Esophagus (tissue), 2 donors: Measurements from ENCODE around the gene MRPL53. TPM values are rescaled to one million over a fixed set of nuclear protein-coding genes. Genes with fewer than 3 reads are reported as not detected.

Experiments used
- H3K27ac ChIP-seq, 2 donors: one replicate each; pipeline ENCODE4 v1.5.1; 2013; ENCODE audit warnings: low read depth in 2 of 2, mild to moderate bottlenecking in 2 of 2, inconsistent platforms in 1 of 2, low read length in 1 of 2, moderate library complexity in 1 of 2
- H3K27me3 ChIP-seq, 2 donors: one replicate each; pipeline ENCODE4 v1.6.1; 2013; ENCODE audit warnings: low read length in 2 of 2, control low read depth in 1 of 2, mild to moderate bottlenecking in 1 of 2; ENCODE audit not compliant: insufficient read depth in 2 of 2, control insufficient read depth in 1 of 2
- H3K36me3 ChIP-seq, 2 donors: one replicate each; pipeline ENCODE4 v1.6.1; 2013; ENCODE audit warnings: low read length in 1 of 2; ENCODE audit not compliant: control insufficient read depth in 2 of 2, insufficient read depth in 2 of 2
- H3K4me1 ChIP-seq, 2 donors: one replicate each; pipeline ENCODE4 v1.6.1; 2013; ENCODE audit warnings: low read length in 1 of 2; ENCODE audit not compliant: control insufficient read depth in 2 of 2, insufficient read depth in 2 of 2
- H3K4me3 ChIP-seq, 2 donors: one replicate each; pipeline ENCODE4 v1.5.1; 2013; ENCODE audit warnings: low read length in 2 of 2, mild to moderate bottlenecking in 2 of 2, low read depth in 1 of 2, moderate library complexity in 1 of 2
- H3K9me3 ChIP-seq, 2 donors: one replicate each; pipeline ENCODE4 v1.6.1; 2013; ENCODE audit warnings: mild to moderate bottlenecking in 2 of 2, low read depth in 1 of 2, low read length in 1 of 2, moderate library complexity in 1 of 2; ENCODE audit not compliant: control insufficient read depth in 2 of 2, insufficient read depth in 1 of 2
- WGBS, 2 donors: extraction: QIAGEN DNeasy Blood & Tissue Kit; methylation state at CpG; one replicate each; pipeline ENCODE4 v1.1.7; 2013; 5-methylcytosine and 5-hydroxymethylcytosine counted together
- polyA plus RNA-seq, 2 donors: library from polyadenylated mRNA; stranded (reverse); fragments of 200-250 nt; gene quantifications; one replicate each; pipeline ENCODE4 v1.2.3, GENCODE V29; 2013
- donor health status: healthy with polysubstance abuse.
- donor health status: Bipolar disorder and iron deficiency.

MRPL53 gene
- polyA plus RNA-seq, 2 donors, result 60.6 to 72.3 TPM

DNA sequence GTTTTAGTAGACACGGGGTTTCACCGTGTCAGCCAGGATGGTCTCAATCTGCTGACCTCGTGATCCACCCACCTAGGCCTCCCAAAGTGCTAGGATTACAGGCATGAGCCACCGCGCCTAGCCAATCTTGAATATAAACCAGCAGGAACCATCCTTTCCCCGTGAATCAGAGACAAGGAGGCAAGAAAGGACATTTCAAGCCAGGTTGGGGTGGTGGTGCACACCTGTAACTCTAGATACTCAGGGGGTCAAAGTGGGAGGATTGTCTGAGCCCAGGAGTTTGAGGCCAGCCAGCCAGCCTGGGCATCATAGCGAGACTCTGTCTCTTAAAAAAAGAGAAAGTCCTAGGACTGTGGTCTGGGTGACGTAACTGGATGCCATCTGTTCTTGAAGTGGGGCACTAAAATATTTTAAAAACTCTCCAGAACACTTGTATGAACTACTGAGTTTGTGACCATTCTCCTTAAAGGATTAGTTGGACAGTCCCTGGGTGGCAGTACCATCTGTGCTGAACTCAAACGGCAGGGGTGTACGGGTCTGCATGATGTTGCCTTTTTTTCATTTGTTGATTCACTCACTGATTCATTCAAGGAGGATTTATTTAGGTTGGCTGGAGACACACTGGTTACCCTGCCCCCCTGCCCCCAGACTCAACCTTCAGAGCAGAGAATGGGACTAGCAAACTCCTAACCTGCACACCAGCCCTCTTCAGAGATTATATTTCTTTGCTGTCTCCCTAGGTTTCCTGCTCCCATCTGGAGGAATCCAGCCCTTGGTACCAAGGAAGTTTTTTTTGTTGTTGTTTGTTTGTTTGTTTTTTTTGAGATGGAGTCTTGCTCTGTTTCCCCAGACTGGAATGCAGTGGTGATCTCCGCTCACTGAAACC lies 38.9 kb upstream of the MRPL53 start:
- Histone ChIP-seq H3K27ac (no peak overlapping the region), H3K4me3 (no peak overlapping the region), H3K4me1 (peaks cover 18 to 22% of the 10 kb centered on the region in 2 donors), H3K27me3 (peaks cover 4 to 30% of the 10 kb centered on the region in 2 donors), H3K9me3 (peaks cover 0 to 8% of the 10 kb centered on the region in 2 donors), H3K36me3 (no peaks in the 10 kb centered on the region)
- WGBS, 2 donors, result 40 to 44% methylated on average over 11 of the region's 11 CpGs

GRCh38 chr2:74510272-74510671 lies 37.8 kb upstream of the MRPL53 start:
- Histone ChIP-seq H3K36me3 (peaks cover 0 to 5% of the 10 kb centered on the region in 2 donors), H3K9me3 (peaks cover 0 to 6% of the 10 kb centered on the region in 2 donors), H3K4me1 (peaks cover 8 to 17% of the 10 kb centered on the region in 2 donors), H3K27ac (no peak overlapping the region), H3K4me3 (no peak overlapping the region), H3K27me3 (peaks cover 4 to 20% of the 10 kb centered on the region in 2 donors)
- WGBS, 2 donors, result 84 to 92% methylated on average over 4 of the region's 4 CpGs

DNA sequence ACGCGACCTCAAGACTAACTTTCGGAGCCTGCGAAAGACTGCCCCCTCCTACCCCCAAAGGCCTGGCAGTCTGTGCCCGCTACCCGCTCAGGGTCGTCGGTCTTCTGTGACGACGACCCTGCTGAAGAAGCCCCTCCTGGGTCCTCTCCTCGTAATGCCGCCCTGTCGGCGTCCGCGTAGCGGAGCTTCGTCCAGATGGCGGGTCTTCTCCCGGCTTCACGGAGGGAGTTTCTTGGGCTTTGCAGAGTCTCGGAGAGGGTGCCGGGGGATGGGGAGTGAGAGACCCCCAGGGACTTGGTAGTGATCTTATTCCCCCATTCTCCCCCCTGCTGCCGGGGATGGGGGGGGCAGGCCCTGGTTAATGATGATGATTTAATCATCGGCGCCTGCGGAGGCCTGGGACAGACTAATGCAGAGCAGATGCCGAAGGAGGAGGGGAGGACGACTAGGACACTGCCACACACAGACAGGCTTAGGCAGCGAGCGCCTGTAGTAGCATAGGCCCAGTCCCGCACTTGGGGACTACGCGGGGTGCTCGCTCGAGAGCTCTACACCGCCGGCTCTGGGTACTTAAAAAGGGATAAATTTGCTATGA lies 35.5 kb upstream of the MRPL53 start:
- Histone ChIP-seq H3K36me3 (peaks cover 0 to 8% of the 10 kb centered on the region in 2 donors), H3K27ac (peak overlapping the region; percentile 99 to 100), H3K9me3 (peaks cover 0 to 3% of the 10 kb centered on the region in 2 donors), H3K27me3 (peaks cover 1 to 4% of the 10 kb centered on the region in 2 donors), H3K4me3 (peak overlapping the region; percentile 92 to 94), H3K4me1 (peaks cover 0 to 11% of the 10 kb centered on the region in 2 donors)
- WGBS, 2 donors, result 10 to 12% methylated on average over 38 of the region's 38 CpGs

DNA sequence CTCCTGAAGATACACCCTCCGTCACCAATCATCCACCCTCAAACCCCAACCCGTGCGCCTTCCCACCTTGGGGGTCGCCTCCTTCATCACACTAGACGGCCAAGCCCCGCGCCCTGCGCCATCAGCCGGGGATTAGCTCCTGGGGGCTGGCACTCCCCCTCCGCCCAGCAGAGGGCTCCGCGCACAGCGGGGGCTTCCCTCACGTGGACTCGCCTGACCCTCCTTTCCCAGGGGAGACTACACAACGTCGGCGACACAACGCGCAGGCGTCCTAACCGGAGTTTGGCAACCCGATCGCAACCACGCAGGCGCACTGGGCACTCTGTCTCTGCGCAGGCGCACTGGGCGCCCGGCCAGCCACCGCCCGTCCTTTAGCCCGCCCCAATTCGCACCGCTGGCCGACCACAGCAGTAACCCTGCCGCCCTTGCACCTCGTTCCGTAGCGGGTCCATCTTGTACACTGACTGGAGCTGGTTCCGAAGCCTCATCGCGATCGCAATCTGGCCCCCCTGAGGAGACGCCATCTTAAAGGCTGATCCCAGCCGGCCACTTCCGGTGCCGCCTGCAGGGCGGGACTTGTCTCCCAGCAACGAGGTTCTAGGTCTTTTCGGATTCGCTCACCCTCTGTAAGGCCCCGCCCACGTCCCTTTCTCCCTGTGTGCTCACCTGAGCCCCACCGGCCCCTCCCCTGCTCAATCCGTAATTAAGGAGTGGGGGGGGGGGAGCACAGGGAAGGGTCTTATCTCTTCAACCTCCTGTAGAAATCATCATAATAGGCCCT lies 34.9 kb upstream of the MRPL53 start, which contains the start of gene PCGF1:
PCGF1 (minus strand) TSS at position 551 of the 781 bp plus-strand sequence; CDS start at position 524, 27 bp downstream.
- no peaks in the 10 kb centered on the region for H3K9me3 ChIP-seq
- 0 to 1% methylated on average over 53 to 56 of the region's 56 CpGs for WGBS, 2 donors
- H3K27ac ChIP-seq, result peak within 1 kb of the TSS; percentile 99 to 100
- peak within 1 kb of the TSS; percentile 92 to 94 for H3K4me3 ChIP-seq
- no peaks in the 10 kb centered on the region for H3K27me3 ChIP-seq
- H3K36me3 ChIP-seq, result peaks cover 0 to 8% of the 10 kb centered on the region in 2 donors
- H3K4me1 ChIP-seq, result peaks cover 0 to 11% of the 10 kb centered on the region in 2 donors

DNA sequence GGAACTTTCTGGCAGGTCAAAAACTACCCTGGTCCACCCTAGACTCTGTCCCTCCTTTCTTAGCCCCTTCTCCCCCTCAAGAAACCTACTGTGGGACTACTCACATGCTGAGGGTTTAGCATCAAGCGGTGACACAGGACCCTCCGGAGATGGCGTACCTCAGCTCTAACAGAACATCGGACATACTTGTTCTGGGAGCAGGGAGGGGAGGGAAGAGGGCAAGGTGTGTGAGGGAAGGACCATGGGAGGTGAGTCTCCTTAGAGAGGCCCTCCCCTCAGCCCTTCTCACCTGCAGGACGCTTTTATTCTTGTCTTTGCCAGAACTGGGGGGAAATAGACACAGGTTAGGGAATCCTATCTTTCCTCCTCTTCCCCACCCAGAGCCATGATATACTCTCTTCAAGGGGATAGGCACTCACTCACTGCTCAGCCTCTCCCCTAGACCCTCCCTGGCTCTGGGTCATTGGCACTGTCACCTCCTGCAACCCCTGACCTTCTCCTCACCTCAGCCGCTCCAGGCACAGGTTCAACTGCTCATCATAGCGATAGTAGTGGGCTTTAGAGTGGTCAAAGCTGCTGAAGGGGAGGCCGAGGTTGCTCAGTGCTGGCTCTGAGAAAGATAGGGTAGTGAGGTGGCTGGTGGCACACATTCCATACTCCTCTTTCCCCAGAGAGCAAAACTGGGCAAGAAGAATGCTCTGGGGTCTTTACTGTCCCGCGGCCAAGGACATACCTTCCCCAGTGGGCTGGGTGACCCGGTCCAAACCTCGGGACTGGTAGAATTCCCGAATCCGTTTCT lies 33.2 kb upstream of the MRPL53 start:
- Histone ChIP-seq H3K4me1 (peaks cover 3 to 11% of the 10 kb centered on the region in 2 donors), H3K4me3 (no peak overlapping the region), H3K27ac (no peak overlapping the region), H3K36me3 (peaks cover 0 to 8% of the 10 kb centered on the region in 2 donors), H3K27me3 (no peaks in the 10 kb centered on the region), H3K9me3 (no peaks in the 10 kb centered on the region)
- 94 to 95% methylated on average over 14 of the region's 14 CpGs for WGBS, 2 donors

DNA sequence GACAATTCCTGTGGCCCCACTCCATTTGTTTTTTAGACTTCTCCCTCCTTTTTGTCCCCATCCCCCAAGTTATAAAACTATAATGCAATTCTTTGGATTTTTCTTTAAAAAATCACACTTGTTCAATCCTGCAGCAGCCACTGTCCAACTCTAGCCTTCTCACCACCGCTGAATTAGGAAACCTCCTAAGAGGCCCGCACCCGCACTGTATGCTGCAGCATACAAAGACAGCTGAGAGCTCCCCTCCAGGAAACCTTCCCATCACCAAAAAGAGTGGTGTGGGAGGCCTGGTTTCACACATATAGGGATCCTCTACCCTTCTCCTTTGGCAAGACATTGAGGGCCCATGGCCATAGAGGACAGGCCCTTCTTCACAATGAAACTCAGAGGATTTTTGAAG lies 32.1 kb upstream of the MRPL53 start:
- H3K27ac ChIP-seq, result no peak overlapping the region
- 91 to 94% methylated on average over 3 of the region's 3 CpGs for WGBS, 2 donors
- H3K36me3 ChIP-seq, result peaks cover 0 to 8% of the 10 kb centered on the region in 2 donors
- no peaks in the 10 kb centered on the region for H3K9me3 ChIP-seq
- peaks cover 3 to 11% of the 10 kb centered on the region in 2 donors for H3K4me1 ChIP-seq
- no peak overlapping the region for H3K4me3 ChIP-seq
- peaks cover 0 to 9% of the 10 kb centered on the region in 2 donors for H3K27me3 ChIP-seq

DNA sequence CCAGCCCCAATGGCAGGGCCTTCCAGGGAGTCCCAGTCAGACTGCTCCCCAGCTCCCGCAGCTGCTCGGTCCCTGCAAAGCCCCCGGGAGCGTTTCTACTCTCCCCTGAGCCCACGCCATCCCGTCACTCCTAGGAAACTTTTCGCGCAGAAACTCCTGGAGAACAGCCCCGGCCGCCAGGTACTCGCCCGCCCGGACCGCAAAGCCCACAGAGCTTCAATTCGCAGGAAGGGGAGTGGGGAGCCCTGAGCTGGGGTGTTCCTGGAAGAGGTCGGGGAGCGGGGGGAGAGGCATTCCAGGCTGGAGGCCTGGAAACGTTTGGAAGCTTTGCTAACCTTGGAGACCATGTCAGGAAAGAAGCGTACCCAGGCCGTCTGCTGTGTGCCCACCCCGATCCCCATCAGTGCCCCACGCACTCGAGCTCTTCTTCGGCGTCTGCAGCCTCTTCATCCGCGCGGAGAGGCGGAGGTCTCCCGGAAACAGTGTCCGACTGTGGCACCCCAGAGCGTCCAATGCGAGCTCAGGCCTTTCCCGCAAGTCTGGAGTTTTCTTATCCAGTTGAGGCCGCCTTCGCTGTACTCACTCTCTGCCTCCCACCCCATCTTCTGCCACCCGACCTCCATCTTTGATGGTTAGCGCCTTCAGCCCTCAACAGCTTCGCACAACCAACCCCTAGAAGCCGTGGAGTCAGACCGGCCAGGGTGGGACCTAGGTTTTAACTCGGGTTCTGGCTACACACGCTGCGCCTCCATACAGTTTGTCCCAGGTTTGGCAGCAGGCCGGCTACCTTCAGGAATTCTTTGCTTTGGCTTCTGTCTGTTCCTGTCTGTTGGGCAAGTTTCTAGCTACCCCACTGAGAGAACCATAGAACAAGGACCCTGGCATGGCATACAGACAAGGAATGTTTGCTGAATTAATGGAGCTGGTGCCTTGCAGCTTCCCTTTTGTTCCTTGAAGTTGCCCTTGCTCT lies 31.3 kb upstream of the MRPL53 start:
- peak overlapping the region; percentile 16 to 37 for H3K27ac ChIP-seq
- WGBS, 2 donors, result 57 to 63% methylated on average over 45 of the region's 45 CpGs
- no peaks in the 10 kb centered on the region for H3K9me3 ChIP-seq
- peaks cover 10 to 18% of the 10 kb centered on the region in 2 donors for H3K4me1 ChIP-seq
- H3K27me3 ChIP-seq, result peaks cover 0 to 13% of the 10 kb centered on the region in 2 donors
- H3K4me3 ChIP-seq, result peak overlapping the region; percentile 46 to 56
- peaks cover 0 to 8% of the 10 kb centered on the region in 2 donors for H3K36me3 ChIP-seq
